HepG2 (cell line): ENCODE results near the gene PRRT1B. TPM values are rescaled to one million over a fixed set of nuclear protein-coding genes. Genes with fewer than 3 reads are reported as not detected.

Source experiments
- ATF5 ChIP-seq: sonication (generic); formaldehyde crosslinking; IDR thresholded peaks from 2 replicates; pipeline ENCODE4 v1.4.0; 2020; ENCODE audit warnings: mild to moderate bottlenecking, low read depth, missing genetic modification reagents
- ATF6 ChIP-seq: sonication (generic); formaldehyde crosslinking; conservative IDR thresholded peaks from 2 replicates; pipeline ENCODE4 v1.4.0; 2020; ENCODE audit warnings: missing genetic modification reagents
- MXD3 ChIP-seq: IDR thresholded peaks from 2 replicates; pipeline ENCODE4 v1.6.1; 2016; ENCODE audit warnings: mild to moderate bottlenecking, missing biosample characterization, missing genetic modification reagents
- PRDM15 ChIP-seq: sonication (generic); formaldehyde crosslinking; IDR thresholded peaks from 2 replicates; pipeline ENCODE4 v1.4.0; 2020; ENCODE audit warnings: missing genetic modification reagents
- RBFOX2 ChIP-seq: fragments of 200-400 bp; formaldehyde crosslinking; IDR thresholded peaks from 2 replicates; pipeline ENCODE4 v1.6.1; 2017; ENCODE audit warnings: low read depth, mild to moderate bottlenecking, low read length
- RFX5 ChIP-seq: IDR thresholded peaks from 2 replicates; pipeline ENCODE4 v1.6.1; 2011; ENCODE audit warnings: low read depth, low read length, improper control_type of control experiment
- TFDP1 ChIP-seq: IDR thresholded peaks from 2 replicates; pipeline ENCODE4 v1.6.1; 2016; ENCODE audit warnings: missing compliant biosample characterization, missing genetic modification reagents, borderline replicate concordance
- ZBTB4 ChIP-seq: sonication (generic); formaldehyde crosslinking; IDR thresholded peaks from 2 replicates; pipeline ENCODE4 v1.4.0; 2020; ENCODE audit warnings: missing genetic modification reagents, mild to moderate bottlenecking, borderline replicate concordance
- ZFP1 ChIP-seq: IDR thresholded peaks from 2 replicates; pipeline ENCODE4 v1.6.1; 2016
- ZNF260 ChIP-seq: sonication (generic); formaldehyde crosslinking; IDR thresholded peaks from 2 replicates; pipeline ENCODE4 v1.4.0; 2020; ENCODE audit warnings: missing genetic modification reagents, low read depth, mild to moderate bottlenecking, borderline replicate concordance
- ZNF282 ChIP-seq: fragments of 450-650 bp; IDR thresholded peaks from 2 replicates; pipeline ENCODE4 v1.6.1; 2018; ENCODE audit not compliant: partially characterized antibody
- ZNF331 ChIP-seq: sonication (generic); formaldehyde crosslinking; IDR thresholded peaks from 2 replicates; pipeline ENCODE4 v1.4.0; 2020; ENCODE audit warnings: missing genetic modification reagents
- ZNF431 ChIP-seq: sonication (generic); formaldehyde crosslinking; IDR thresholded peaks from 2 replicates; pipeline ENCODE4 v1.9.0; 2022; ENCODE audit warnings: missing genetic modification reagents, low read depth, mild to moderate bottlenecking, borderline replicate concordance
- ZNF607 ChIP-seq: sonication (generic); formaldehyde crosslinking; IDR thresholded peaks from 2 replicates; pipeline ENCODE4 v1.5.1; 2020; ENCODE audit warnings: missing genetic modification reagents, mild to moderate bottlenecking, borderline replicate concordance
- ZSCAN12 ChIP-seq: sonication (generic); formaldehyde crosslinking; IDR thresholded peaks from 2 replicates; pipeline ENCODE4 v1.9.0; 2021; ENCODE audit warnings: mild to moderate bottlenecking, missing genetic modification reagents
- ZSCAN25 ChIP-seq: sonication (generic); formaldehyde crosslinking; IDR thresholded peaks from 2 replicates; pipeline ENCODE4 v1.8.0; 2022; ENCODE audit warnings: mild to moderate bottlenecking, missing genetic modification reagents
- polyA plus RNA-seq, 8 experiments: library from polyadenylated mRNA; depleted of rRNA in 3 of 8; stranded (reverse) in 7 of 8; unstranded in 1 of 8; fragments of >200 nt; fragmentation: Illumina TruSeq in 4 of 8; extraction: Trizol in 4 of 8; gene quantifications; 2 replicates each; pipeline versions ENCODE4 v1.2.1 to v1.2.3, GENCODE V29; 2011 to 2016; ENCODE audit warnings: low read depth in 4 of 8, missing spikeins in 1 of 8, mixed read lengths in 1 of 8; ENCODE audit not compliant: insufficient read depth in 1 of 8
- total RNA-seq, 5 experiments: library from RNA; depleted of rRNA; stranded (reverse); fragments of >200 nt; fragmentation: Illumina TruSeq; extraction: Trizol; gene quantifications; 2 replicates each; pipeline ENCODE4 v1.2.3, GENCODE V29; 2016; ENCODE audit warnings: low read depth in 1 of 5

PRRT1B gene
- total and polyA plus RNA-seq, 2 of the 13 experiments (the other 11 are each of a cell fraction or from before 2014, with no cell fraction given): not detected

GRCh38 chr9:131502781-131503625, 42.3 kb upstream of the PRRT1B start, which contains the start of gene POMT1 (continued):
- TF ChIP-seq PRDM15 (CRISPR knock-in tag) (peak; percentile 63; the same call in 1 of the 2 replicates), ZNF260 (CRISPR knock-in tag) (peak; percentile 92; the same call in 1 of the 2 replicates), ZNF331 (peak; percentile 68), ATF6 (CRISPR knock-in tag) (0 out of 2 replicates have a peak, but pooled peaks have one; percentile 32), ZNF282 (no peak), ZFP1 (no peak), ZSCAN25 (no peak), ZBTB4 (CRISPR knock-in tag) (peak; percentile 41; the same call in 1 of the 2 replicates), ATF5 (no peak), TFDP1 (CRISPR knock-in tag) (peak; percentile 76; the same call in 1 of the 2 replicates), ZNF431 (CRISPR knock-in tag) (no peak), MXD3 (CRISPR knock-in tag) (0 out of 2 replicates have a peak, but pooled peaks have one; percentile 28), RFX5 (no peak), ZSCAN12 (CRISPR knock-in tag) (no peak), ZNF607 (CRISPR knock-in tag) (peak; percentile 79; the same call in 1 of the 2 replicates), RBFOX2 (peak; percentile 71)
